GM18502 (cell line): ENCODE results near the gene TMEM72.

Experiments used
- ATAC-seq: cut with Tn5 transposase; IDR thresholded peaks from one replicate; pipeline ENCODE4 v1.9.1; 2021; ENCODE audit warnings: mild to moderate bottlenecking; ENCODE audit not compliant: unreplicated experiment, poor library complexity

Gene TMEM72

GRCh38 chr10:44932517-44933450, 21.6 kb downstream of the TMEM72 start:
- ATAC-seq: peak; percentile 97

- no peak for ATAC-seq
These were observed 22.5 kb downstream of the TMEM72 start for GRCh38 chr10:44933451-44934321.

- no peak for ATAC-seq
These were observed 23.5 kb downstream of the TMEM72 start for GRCh38 chr10:44934416-44935200.

GRCh38 chr10:44935201-44935965, 24.2 kb downstream of the TMEM72 start:
- ATAC-seq: no peak

- ATAC-seq: no peak
These were observed 24.8 kb downstream of the TMEM72 start for GRCh38 chr10:44935966-44936295.

- no peak for ATAC-seq
These were observed 25.3 kb downstream of the TMEM72 start for GRCh38 chr10:44936314-44936975.

GRCh38 chr10:44937196-44938005, 26.3 kb downstream of the TMEM72 start:
- no peak for ATAC-seq

GRCh38 chr10:44938956-44939355, 27.8 kb downstream of the TMEM72 start:
- no peak for ATAC-seq

GRCh38 chr10:44939691-44940401, 28.7 kb downstream of the TMEM72 start:
- ATAC-seq: no peak

- no peak for ATAC-seq
These were observed 33.2 kb downstream of the TMEM72 start for GRCh38 chr10:44944354-44944753.

GRCh38 chr10:44946205-44946604, 35.1 kb downstream of the TMEM72 start:
- ATAC-seq: peak; percentile 71

GRCh38 chr10:44947371-44948152, 36.4 kb downstream of the TMEM72 start:
- peak; percentile 65 for ATAC-seq

- ATAC-seq: no peak
These were observed 37.5 kb downstream of the TMEM72 start for GRCh38 chr10:44948642-44949041.

GRCh38 chr10:44949127-44949802, 38.1 kb downstream of the TMEM72 start:
- no peak for ATAC-seq

- ATAC-seq: no peak
These were observed 38.8 kb downstream of the TMEM72 start for GRCh38 chr10:44949915-44950314.
